Panc1 (cell line): Measurements from ENCODE around the gene KREMEN2. TPM values are rescaled to one million over a fixed set of nuclear protein-coding genes. Genes with fewer than 3 reads are reported as not detected.
A peak's percentile ranks its signal among the peaks of the same experiment; 100 is the strongest.

ENCODE experiments used
- ATAC-seq: fragments of 200-7000 bp; cut with Tn5 transposase; 2 replicates; pipeline ENCODE4 v1.9.1; 2020; ENCODE audit warnings: mild to moderate bottlenecking, moderate library complexity
- BruUV-seq: library from RNA; stranded (reverse); fragments of 400-500 nt; replicated peaks from 2 replicates; lab custom pipeline; 2021; lab: Mats Ljungman, UMichigan
- CTCF ChIA-PET: fragments of 300-600 bp; sonication (Branson Sonifier 250); formaldehyde crosslinking; loops from one replicate; lab custom pipeline; 2022; ENCODE audit warnings: antibody characterized with exemption; lab: Charles Lee
- POLR2A ChIA-PET: fragments of 300-600 bp; sonication (Branson Sonifier 250); formaldehyde crosslinking; loops from one replicate; lab custom pipeline; 2022; ENCODE audit warnings: antibody characterized with exemption; lab: Charles Lee
- DNase-seq: peaks from one replicate; pipeline ENCODE4 v3.0.0-alpha.2; 2010; ENCODE audit warnings: low read depth, low spot score
- H3K27ac ChIP-seq: 2 replicates; pipeline ENCODE4 v1.5.1; 2011; ENCODE audit warnings: mild to moderate bottlenecking, low read length, inconsistent platforms
- H3K27me3 ChIP-seq: fragments of 200-500 bp; sonication (Bioruptor generic); 2 replicates; pipeline ENCODE4 v1.6.0; 2014; ENCODE audit warnings: low read length, inconsistent platforms; ENCODE audit not compliant: control insufficient read depth, insufficient read depth
- H3K36me3 ChIP-seq: fragments of 200-500 bp; sonication (Bioruptor generic); 2 replicates; pipeline ENCODE4 v1.5.1; 2014; ENCODE audit warnings: inconsistent platforms, mild to moderate bottlenecking, low read length, moderate library complexity; ENCODE audit not compliant: control insufficient read depth, insufficient read depth
- H3K4me1 ChIP-seq: 2 replicates; pipeline ENCODE4 v1.5.1; 2011; ENCODE audit warnings: inconsistent platforms, mild to moderate bottlenecking, low read length, moderate library complexity; ENCODE audit not compliant: control insufficient read depth, insufficient read depth
- H3K4me3 ChIP-seq, 2 experiments: 2 replicates each; pipeline ENCODE4 v1.5.1; 2011 to 2012; ENCODE audit warnings: low read depth in 2 of 2, low read length in 2 of 2, mild to moderate bottlenecking in 2 of 2, inconsistent platforms in 1 of 2, moderate library complexity in 1 of 2
- H3K9me3 ChIP-seq: fragments of 200-500 bp; sonication (Bioruptor generic); 2 replicates; pipeline ENCODE4 v1.5.1; 2014; ENCODE audit warnings: low read depth, mild to moderate bottlenecking, inconsistent platforms, low read length, moderate library complexity; ENCODE audit not compliant: control insufficient read depth, insufficient read depth
- CTCF ChIP-seq: fragments of 450-650 bp; IDR thresholded peaks from 2 replicates; pipeline ENCODE4 v1.5.1; 2017; ENCODE audit warnings: mild to moderate bottlenecking
- POLR2AphosphoS5 ChIP-seq: IDR thresholded peaks from 2 replicates; pipeline ENCODE4 v1.6.1; 2012; ENCODE audit warnings: mild to moderate bottlenecking, low read depth, low read length, moderate library complexity
- REST ChIP-seq, 2 experiments: IDR thresholded peaks; 2 replicates each; pipeline ENCODE4 v1.6.1; 2011 to 2012; ENCODE audit warnings: low read depth in 2 of 2, control low read depth in 1 of 2, low read length in 1 of 2, mild to moderate bottlenecking in 1 of 2, moderate library complexity in 1 of 2; ENCODE audit not compliant: insufficient read depth in 1 of 2
- SIN3A ChIP-seq: IDR thresholded peaks from 2 replicates; pipeline ENCODE4 v1.6.1; 2012; ENCODE audit warnings: low read depth, mild to moderate bottlenecking, low read length, moderate library complexity, borderline replicate concordance; ENCODE audit not compliant: insufficient read depth
- TCF7L2 ChIP-seq: IDR thresholded peaks from 2 replicates; pipeline ENCODE4 v1.6.1; 2011; ENCODE audit warnings: mild to moderate bottlenecking, low read depth, low read length, inconsistent platforms
- in situ Hi-C: cut with HindIII; loops from 2 replicates; pipeline ENCODE4 v1.10.0; 2016; ENCODE audit warnings: low sequenced_read_pairs, low pct_unique_long_range_greater_than_20kb
- intact Hi-C: fragments of 100-400 bp; cut with micrococcal nuclease; formaldehyde crosslinking; loops from one replicate; pipeline ENCODE4 v1.10.0; 2022; ENCODE audit not compliant: unreplicated experiment
- total RNA-seq: library from RNA; stranded (reverse); gene quantifications from one replicate; pipeline ENCODE4 v1.2.1, GENCODE V29; 2021; ENCODE audit not compliant: unreplicated experiment

KREMEN2 gene
- total RNA-seq, 1 experiment from 2014 or later: 10.8 TPM

GRCh38 chr16:2973093-2973492 is 9.0 kb downstream of the KREMEN2 start:
- ATAC-seq: no peak
- DNase-seq: no peak
- POLR2A ChIA-PET: interaction anchor here (0.9 kb wide), 1 partner anchor 8 kb away, joined by 5 read pairs; no protein-coding TSS in a partner anchor
- Histone ChIP-seq H3K4me3 (no peak overlapping the region), H3K9me3 (no peaks in the 10 kb centered on the region), H3K27ac (peak overlapping the region; percentile 71), H3K4me1 (peaks cover 61% of the 10 kb centered on the region), H3K27me3 (no peaks in the 10 kb centered on the region), H3K36me3 (no peaks in the 10 kb centered on the region)
- no TSS peak for BruUV-seq
- TF ChIP-seq CTCF: no peak
- peak; percentile 73; the same call in 1 of the 2 replicates for TF ChIP-seq POLR2AphosphoS5
- TF ChIP-seq REST (IDR thresholded peaks at IDR 0.05; ENCODE audit: insufficient read depth in 1 of 2, low read depth in 2 of 2, low read length in 1 of 2): no peak
- TF ChIP-seq SIN3A: 0 out of 2 replicates have a peak, but pooled peaks have one; percentile 63
- peak; percentile 48; the same call in 1 of the 2 replicates for TF ChIP-seq TCF7L2
- in situ Hi-C loops: no loop called here
- CTCF ChIA-PET: interaction anchor here (0.6 kb wide), 1 partner anchor 14 kb away, joined by 6 read pairs; no protein-coding TSS in a partner anchor
- intact Hi-C loops: no loop called here

- no peak for TF ChIP-seq CTCF
- TF ChIP-seq SIN3A: no peak
- TF ChIP-seq POLR2AphosphoS5: no peak
- no peak for TF ChIP-seq REST (IDR thresholded peaks at IDR 0.05; ENCODE audit: insufficient read depth in 1 of 2, low read depth in 2 of 2, low read length in 1 of 2)
- no peak for TF ChIP-seq TCF7L2
- H3K36me3 ChIP-seq: no peaks in the 10 kb centered on the region
- no TSS peak for BruUV-seq
- intact Hi-C loops: no loop called here
- no peaks in the 10 kb centered on the region for H3K27me3 ChIP-seq
- no peak for DNase-seq
- no peak overlapping the region for H3K4me3 ChIP-seq
- peaks cover 59% of the 10 kb centered on the region for H3K4me1 ChIP-seq
- ATAC-seq: no peak
- in situ Hi-C loops: no loop called here
- peak overlapping the region; percentile 71 for H3K27ac ChIP-seq
- ChIA-PET POLR2A (interaction anchor here (0.5 to 0.9 kb wide), 2 partner anchors 9 to 203 kb away, joined by 5 to 6 read pairs; no protein-coding TSS in a partner anchor), CTCF (no interaction called here)
- H3K9me3 ChIP-seq: no peaks in the 10 kb centered on the region
Measured at GRCh38 chr16:2973605-2974318, 9.7 kb downstream of the KREMEN2 start.
